Measurements from ENCODE around the gene KLHL29. TPM values are rescaled to one million over a fixed set of nuclear protein-coding genes. Genes with fewer than 3 reads are reported as not detected.

Gene KLHL29
- total and polyA plus RNA-seq, 2 experiments from 2014 or later, result 5.6 to 11.0 TPM

DNA sequence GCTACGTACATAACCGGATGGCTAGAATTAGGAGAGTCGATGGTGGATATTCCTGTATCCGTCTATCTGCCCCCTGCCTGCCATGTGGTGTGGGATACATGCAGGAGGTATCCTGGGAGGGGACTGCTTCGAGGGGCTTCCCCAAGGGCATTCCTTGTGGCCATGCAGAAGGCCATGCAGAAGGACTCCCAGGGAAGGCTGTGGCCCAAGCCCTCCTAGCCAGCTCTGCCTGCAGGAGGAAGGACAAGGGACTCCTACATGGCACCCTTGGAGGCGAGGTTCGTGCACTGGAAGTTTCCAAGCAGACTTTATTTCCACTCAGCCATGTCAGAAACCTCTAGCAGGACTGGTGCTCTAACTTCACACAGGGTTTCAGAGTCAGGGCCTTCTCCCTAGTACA, 136.1 kb downstream of the KLHL29 start:
- H3K36me3 ChIP-seq, result no peaks in the 10 kb centered on the region
- H3K27ac ChIP-seq, result no peak overlapping the region
- no peak for DNase-seq (ENCODE audit: low read depth in 1 of 2, low spot score in 1 of 2)
- TF ChIP-seq, protein P1, sequence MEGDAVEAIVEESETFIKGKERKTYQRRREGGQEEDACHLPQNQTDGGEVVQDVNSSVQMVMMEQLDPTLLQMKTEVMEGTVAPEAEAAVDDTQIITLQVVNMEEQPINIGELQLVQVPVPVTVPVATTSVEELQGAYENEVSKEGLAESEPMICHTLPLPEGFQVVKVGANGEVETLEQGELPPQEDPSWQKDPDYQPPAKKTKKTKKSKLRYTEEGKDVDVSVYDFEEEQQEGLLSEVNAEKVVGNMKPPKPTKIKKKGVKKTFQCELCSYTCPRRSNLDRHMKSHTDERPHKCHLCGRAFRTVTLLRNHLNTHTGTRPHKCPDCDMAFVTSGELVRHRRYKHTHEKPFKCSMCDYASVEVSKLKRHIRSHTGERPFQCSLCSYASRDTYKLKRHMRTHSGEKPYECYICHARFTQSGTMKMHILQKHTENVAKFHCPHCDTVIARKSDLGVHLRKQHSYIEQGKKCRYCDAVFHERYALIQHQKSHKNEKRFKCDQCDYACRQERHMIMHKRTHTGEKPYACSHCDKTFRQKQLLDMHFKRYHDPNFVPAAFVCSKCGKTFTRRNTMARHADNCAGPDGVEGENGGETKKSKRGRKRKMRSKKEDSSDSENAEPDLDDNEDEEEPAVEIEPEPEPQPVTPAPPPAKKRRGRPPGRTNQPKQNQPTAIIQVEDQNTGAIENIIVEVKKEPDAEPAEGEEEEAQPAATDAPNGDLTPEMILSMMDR (IDR thresholded peaks at IDR 0.05; ENCODE audit: low read depth, low read length), result no peak
- H3K4me1 ChIP-seq (ENCODE audit: low read depth), result peaks cover 6% of the 10 kb centered on the region
- no peaks in the 10 kb centered on the region for H3K27me3 ChIP-seq
- H3K9me3 ChIP-seq (ENCODE audit: low read depth), result no peaks in the 10 kb centered on the region
- H3K4me3 ChIP-seq, result no peak overlapping the region

- H3K27ac ChIP-seq, result no peak overlapping the region
- DNase-seq (ENCODE audit: low read depth in 1 of 2, low spot score in 1 of 2), result no peak
- H3K27me3 ChIP-seq, result no peaks in the 10 kb centered on the region
- TF ChIP-seq, protein P1 (IDR thresholded peaks at IDR 0.05; ENCODE audit: low read depth, low read length), result no peak
- H3K4me3 ChIP-seq, result no peak overlapping the region
- no peaks in the 10 kb centered on the region for H3K9me3 ChIP-seq (ENCODE audit: low read depth)
- peaks cover 6% of the 10 kb centered on the region for H3K4me1 ChIP-seq (ENCODE audit: low read depth)
- H3K36me3 ChIP-seq, result no peaks in the 10 kb centered on the region
These were observed 137.9 kb downstream of the KLHL29 start for GRCh38 chr2:23522726-23523372.

- TF ChIP-seq, protein P1 (IDR thresholded peaks at IDR 0.05; ENCODE audit: low read depth, low read length), result no peak
These were observed 138.6 kb downstream of the KLHL29 start for GRCh38 chr2:23523373-23524260.

DNA sequence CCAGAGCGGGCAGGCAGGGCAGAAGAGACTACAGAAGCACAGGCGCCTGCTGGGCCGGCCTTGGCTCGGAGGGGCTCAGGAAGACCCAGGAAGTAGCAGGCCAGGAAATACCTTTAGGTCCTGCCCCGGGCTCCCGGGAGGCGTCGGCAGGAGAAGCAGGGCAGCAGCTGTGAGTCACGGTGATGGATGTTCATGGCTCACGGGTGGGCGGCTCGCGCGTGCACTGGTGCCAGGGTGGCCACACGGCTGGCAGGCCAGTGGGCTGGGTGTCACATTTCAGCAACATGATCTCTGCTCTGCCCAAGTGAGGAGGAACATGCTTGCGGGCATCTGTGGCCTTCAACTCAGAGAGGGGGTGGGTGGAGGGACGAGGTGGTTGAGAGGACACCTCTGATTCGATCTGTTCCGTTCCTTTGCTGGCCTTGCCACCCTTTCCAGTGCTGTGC, 139.3 kb downstream of the KLHL29 start:
- Histone ChIP-seq H3K4me3 (no peak overlapping the region), H3K9me3 (ENCODE audit: low read depth) (no peaks in the 10 kb centered on the region), H3K27ac (no peak overlapping the region), H3K27me3 (no peaks in the 10 kb centered on the region), H3K4me1 (ENCODE audit: low read depth) (peaks cover 6% of the 10 kb centered on the region), H3K36me3 (no peaks in the 10 kb centered on the region)
- TF ChIP-seq, protein P1 (IDR thresholded peaks at IDR 0.05; ENCODE audit: low read depth, low read length), result no peak
- DNase-seq (ENCODE audit: low read depth in 1 of 2, low spot score in 1 of 2), result no peak

More at GRCh38 chr2:23523373-23524260, 138.6 kb downstream of the KLHL29 start:
- Histone ChIP-seq H3K27me3 (no peaks in the 10 kb centered on the region), H3K27ac (no peak overlapping the region), H3K36me3 (no peaks in the 10 kb centered on the region), H3K4me1 (ENCODE audit: low read depth) (peaks cover 6% of the 10 kb centered on the region), H3K4me3 (no peak overlapping the region), H3K9me3 (ENCODE audit: low read depth) (no peaks in the 10 kb centered on the region)
- DNase-seq (ENCODE audit: low read depth in 1 of 2, low spot score in 1 of 2), result no peak

DNA sequence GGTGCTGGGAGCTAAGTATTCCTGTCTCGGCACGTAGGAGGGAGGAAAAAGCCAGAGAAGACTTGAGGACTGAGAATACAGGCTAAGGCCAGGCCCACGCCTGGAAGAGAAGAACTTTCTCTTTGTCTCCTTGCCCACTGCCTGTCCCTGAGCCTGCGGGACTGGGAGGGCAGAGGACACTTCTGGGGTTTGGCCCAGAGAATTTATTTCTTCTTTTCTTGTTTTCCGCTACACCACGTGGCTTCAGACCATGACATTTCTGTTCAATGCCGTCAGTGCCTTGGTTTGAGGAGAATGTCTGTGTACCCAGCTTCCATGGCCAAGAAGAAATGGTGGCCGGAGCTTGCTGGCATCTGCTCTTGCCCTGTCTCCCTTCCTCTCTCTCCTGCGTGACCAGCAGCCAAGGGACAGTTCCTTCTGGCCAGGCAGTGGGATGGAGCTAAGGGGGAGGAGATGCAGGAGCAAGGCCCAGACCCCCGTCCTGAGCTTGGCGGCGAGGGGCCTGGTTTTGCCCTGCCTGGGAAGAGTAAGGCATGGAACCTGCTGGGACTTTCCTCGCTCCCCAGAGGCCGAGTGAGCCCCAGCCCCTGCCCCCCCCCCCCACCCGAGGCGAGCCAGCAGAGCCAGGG, 140.3 kb downstream of the KLHL29 start:
- Histone ChIP-seq H3K27ac (no peak overlapping the region), H3K4me1 (ENCODE audit: low read depth) (peaks cover 5% of the 10 kb centered on the region)
- TF ChIP-seq, protein P1 (IDR thresholded peaks at IDR 0.05; ENCODE audit: low read depth, low read length), result no peak

More for the DNA sequence above, 140.3 kb downstream of the KLHL29 start:
- DNase-seq (ENCODE audit: low read depth in 1 of 2, low spot score in 1 of 2), result no peak
- H3K27me3 ChIP-seq, result no peaks in the 10 kb centered on the region
- no peak overlapping the region for H3K4me3 ChIP-seq
- H3K9me3 ChIP-seq (ENCODE audit: low read depth), result no peaks in the 10 kb centered on the region
- no peaks in the 10 kb centered on the region for H3K36me3 ChIP-seq
